ENCODE results near the gene C6orf132.

The C6orf132 gene

GRCh38 chr6:42133926-42134325 lies 8.5 kb downstream of the C6orf132 start:
- no peak for DNase-seq (ENCODE audit: insufficient read length, low spot score)
- FAIRE-seq = no peak
- no peak for TF ChIP-seq CTCF (IDR thresholded peaks at IDR 0.05; ENCODE audit: insufficient read depth, missing control alignments)

GRCh38 chr6:42131531-42131930 lies 10.9 kb downstream of the C6orf132 start:
- no peak for TF ChIP-seq CTCF (IDR thresholded peaks at IDR 0.05; ENCODE audit: insufficient read depth, missing control alignments)
- FAIRE-seq (no peak), DNase-seq (ENCODE audit: insufficient read length, low spot score) (no peak)

DNA sequence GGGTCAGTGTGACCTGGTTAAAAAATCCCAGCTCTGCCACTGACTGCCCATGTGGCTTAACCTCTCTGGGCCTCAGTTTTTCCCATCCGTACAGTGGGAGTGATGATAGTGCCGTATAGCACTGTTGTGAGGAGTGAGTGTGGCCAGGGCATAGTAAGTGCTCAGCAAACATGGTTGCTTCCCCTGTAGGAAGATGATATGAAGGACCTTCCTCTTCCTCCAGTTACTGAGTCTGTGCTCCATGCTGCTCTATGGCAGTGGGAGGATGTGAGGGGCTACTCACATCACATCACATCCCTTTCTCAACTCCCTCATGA lies 13.1 kb downstream of the C6orf132 start:
- TF ChIP-seq CTCF (IDR thresholded peaks at IDR 0.05; ENCODE audit: insufficient read depth, missing control alignments) = no peak
- FAIRE-seq (no peak), DNase-seq (ENCODE audit: insufficient read length, low spot score) (no peak)

DNA sequence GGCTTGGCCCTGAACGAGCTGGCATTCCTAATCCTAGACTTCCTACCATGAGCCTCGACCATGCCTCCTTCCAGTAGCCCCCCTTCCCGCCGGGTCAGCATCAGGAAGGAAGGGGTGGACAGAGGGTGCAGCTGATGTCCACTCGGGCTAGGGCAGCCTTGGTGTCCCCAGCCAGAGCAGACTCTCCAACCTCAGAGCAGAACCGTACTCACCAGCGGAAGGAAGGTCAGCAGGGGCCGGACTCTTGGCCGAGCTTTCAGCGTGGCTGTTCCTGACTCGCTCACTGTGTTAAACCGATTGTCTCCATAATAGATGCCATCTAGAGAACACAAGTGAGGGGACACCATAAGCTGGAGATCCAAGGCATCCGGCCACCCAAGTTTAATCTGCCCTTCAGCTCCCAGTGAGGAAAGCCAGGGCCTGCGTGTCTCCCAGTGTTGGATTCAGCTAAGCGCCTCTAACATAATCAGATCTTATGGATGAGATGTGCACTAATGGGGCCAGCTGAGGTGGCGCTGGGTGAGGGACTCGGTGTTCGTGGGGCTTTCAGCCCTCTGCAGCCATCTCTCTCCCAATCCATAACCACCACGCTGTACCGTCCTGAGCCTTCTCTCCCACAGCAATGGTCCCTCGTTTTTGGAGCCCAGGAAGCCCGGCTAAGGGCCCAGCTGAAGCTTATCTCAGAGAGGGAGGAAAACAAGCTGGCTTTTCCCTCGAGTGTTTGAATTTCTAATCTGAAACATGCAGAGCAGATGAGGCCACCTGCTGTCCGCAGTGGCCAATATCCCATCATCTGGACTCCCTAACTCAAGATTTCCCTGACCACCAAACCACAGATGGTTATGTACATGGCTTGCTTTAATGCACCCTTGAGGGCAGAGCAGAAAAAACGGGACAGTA lies 13.7 kb downstream of the C6orf132 start:
- FAIRE-seq (peak; percentile 25), DNase-seq (ENCODE audit: insufficient read length, low spot score) (peak; percentile 82)
- TF ChIP-seq CTCF (IDR thresholded peaks at IDR 0.05; ENCODE audit: insufficient read depth, missing control alignments) = no peak

DNA sequence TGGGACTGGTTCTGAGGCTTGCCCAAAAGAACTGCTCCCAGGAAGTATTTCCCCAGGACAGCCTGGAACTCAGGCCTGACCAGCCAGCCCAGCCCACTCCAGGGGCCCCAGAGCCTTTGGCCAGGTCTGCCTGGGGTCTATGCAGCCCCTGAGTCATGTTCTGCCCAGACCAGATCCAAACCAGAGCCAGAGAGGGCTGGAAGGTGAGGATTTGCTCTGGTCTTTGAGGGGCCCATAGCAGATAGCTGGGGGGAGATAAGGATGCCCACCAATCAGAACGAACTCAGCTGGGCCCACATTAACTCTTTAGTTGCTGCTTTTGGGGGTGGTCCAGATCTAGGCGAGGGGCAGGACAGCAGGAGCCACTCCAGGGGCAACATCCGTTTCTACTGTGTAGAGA lies 16.8 kb downstream of the C6orf132 start:
- no peak for TF ChIP-seq CTCF (IDR thresholded peaks at IDR 0.05; ENCODE audit: insufficient read depth, missing control alignments)
- FAIRE-seq = no peak

DNA sequence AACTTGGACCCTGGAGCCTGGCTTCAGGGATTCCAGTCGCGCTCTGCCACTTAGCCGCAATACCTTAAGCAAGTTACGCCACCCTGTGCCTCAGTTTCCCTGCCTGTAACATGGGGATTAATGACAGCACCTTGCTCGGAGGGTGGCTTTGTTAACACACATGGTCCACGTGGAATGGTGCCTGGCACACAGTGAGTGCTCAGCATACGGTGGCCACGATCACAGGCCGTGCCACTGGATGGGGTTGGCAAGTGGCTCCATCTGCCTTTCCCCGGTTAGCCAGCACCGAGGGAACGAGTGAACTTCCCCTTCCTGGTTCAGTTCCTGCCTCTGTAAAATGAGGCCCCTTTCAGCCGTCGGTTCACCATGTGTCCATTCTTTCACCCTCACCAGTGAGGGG lies 17.2 kb downstream of the C6orf132 start:
- no peak for TF ChIP-seq CTCF (IDR thresholded peaks at IDR 0.05; ENCODE audit: insufficient read depth, missing control alignments)
- FAIRE-seq = no peak
- no peak for DNase-seq (ENCODE audit: insufficient read length, low spot score)

More for the DNA sequence above, 16.8 kb downstream of the C6orf132 start:
- no peak for DNase-seq (ENCODE audit: insufficient read length, low spot score)

DNA sequence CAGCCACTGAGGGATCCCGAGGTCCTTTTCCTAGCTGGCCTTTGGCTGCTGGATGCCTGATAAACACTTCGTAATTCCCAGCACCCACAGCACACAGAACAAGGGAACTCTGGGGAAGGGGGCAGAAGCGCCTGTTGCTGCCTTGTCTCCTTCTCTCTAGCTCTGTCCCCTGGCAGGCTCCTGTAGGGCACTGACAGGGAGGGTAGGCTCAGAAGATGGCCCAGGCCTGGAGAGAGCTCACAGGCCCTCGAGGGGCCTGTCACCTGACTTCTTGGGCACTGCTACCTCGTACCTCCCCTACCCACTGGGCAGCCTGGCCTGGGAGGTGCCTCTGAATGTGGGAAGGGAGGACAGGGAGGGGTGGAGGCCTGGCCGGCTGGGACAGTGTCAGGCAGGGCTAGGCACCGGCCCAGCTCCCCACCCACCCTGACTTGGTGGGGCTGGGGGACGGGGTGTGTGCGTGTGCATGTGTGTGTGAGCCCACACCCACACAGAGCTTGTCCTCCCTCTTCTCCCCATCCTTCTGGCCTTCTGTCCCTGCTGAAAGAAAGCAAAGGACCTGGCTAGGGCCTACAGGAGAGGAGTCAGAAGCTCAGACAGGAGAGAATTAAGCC lies 18.1 kb downstream of the C6orf132 start:
- no peak for FAIRE-seq
- TF ChIP-seq CTCF (IDR thresholded peaks at IDR 0.05; ENCODE audit: insufficient read depth, missing control alignments) = no peak
- DNase-seq (ENCODE audit: insufficient read length, low spot score) = no peak
